HG02642 (cell line): ENCODE results near the gene SYCP2.
"Not testable (repeated sequence)": the region's sequence is repeated elsewhere in the genome, so short reads cannot be mapped to it uniquely, and the experiment has no call there.

Experiments used
- ATAC-seq: cut with Tn5 transposase; IDR thresholded peaks from one replicate; pipeline ENCODE4 v1.9.1; 2021; ENCODE audit warnings: mild to moderate bottlenecking; ENCODE audit not compliant: unreplicated experiment, poor library complexity

SYCP2 gene

GRCh38 chr20:59920944-59921343 is 12.5 kb downstream of the SYCP2 start:
- no peak for ATAC-seq

GRCh38 chr20:59912609-59913008 is 20.8 kb downstream of the SYCP2 start:
- ATAC-seq = no peak

- no peak for ATAC-seq
Observed at GRCh38 chr20:59911041-59911440, 22.4 kb downstream of the SYCP2 start.

GRCh38 chr20:59908855-59909254 is 24.6 kb downstream of the SYCP2 start:
- ATAC-seq = no peak

- ATAC-seq = no peak
Observed at GRCh38 chr20:59903621-59904020, 29.8 kb downstream of the SYCP2 start.

- no peak for ATAC-seq
Observed at GRCh38 chr20:59902470-59902869, 31.0 kb downstream of the SYCP2 start.

GRCh38 chr20:59895908-59896307 is 37.5 kb downstream of the SYCP2 start:
- ATAC-seq = no peak

GRCh38 chr20:59891581-59891980 is 41.9 kb downstream of the SYCP2 start:
- no peak for ATAC-seq

- not testable (repeated sequence) for ATAC-seq
Observed at GRCh38 chr20:59890035-59890434, 43.4 kb downstream of the SYCP2 start.

GRCh38 chr20:59888050-59888449 is 45.4 kb downstream of the SYCP2 start:
- ATAC-seq = no peak

- no peak for ATAC-seq
Observed at GRCh38 chr20:59884494-59884893, 48.9 kb downstream of the SYCP2 start.

GRCh38 chr20:59880198-59880597 is 53.2 kb downstream of the SYCP2 start:
- ATAC-seq = no peak

GRCh38 chr20:59873409-59873808 is 60.0 kb downstream of the SYCP2 start:
- no peak for ATAC-seq

GRCh38 chr20:59871096-59871495 is 62.3 kb downstream of the SYCP2 start:
- ATAC-seq = no peak

- ATAC-seq = no peak
Observed at GRCh38 chr20:59866338-59866737, 67.1 kb downstream of the SYCP2 start.

- no peak for ATAC-seq
Observed at GRCh38 chr20:59864726-59865125, 68.7 kb downstream of the SYCP2 start.

- ATAC-seq = no peak
Observed at GRCh38 chr20:59863058-59863457, 70.4 kb downstream of the SYCP2 start.

- no peak for ATAC-seq
Observed at GRCh38 chr20:59861401-59861800, 72.0 kb downstream of the SYCP2 start.

GRCh38 chr20:59858425-59858824 is 75.0 kb downstream of the SYCP2 start:
- no peak for ATAC-seq

- no peak for ATAC-seq
Observed at GRCh38 chr20:59857966-59858365, 75.5 kb downstream of the SYCP2 start.

- not testable (repeated sequence) for ATAC-seq
Observed at GRCh38 chr20:59856941-59857340, 76.5 kb downstream of the SYCP2 start.

GRCh38 chr20:59856526-59856925 is 76.9 kb downstream of the SYCP2 start:
- ATAC-seq = not testable (repeated sequence)

- no peak for ATAC-seq
Observed at GRCh38 chr20:59850018-59850641, 83.3 kb downstream of the SYCP2 start.
